ENCODE measurements around the gene BCL11A.

The BCL11A gene

DNA sequence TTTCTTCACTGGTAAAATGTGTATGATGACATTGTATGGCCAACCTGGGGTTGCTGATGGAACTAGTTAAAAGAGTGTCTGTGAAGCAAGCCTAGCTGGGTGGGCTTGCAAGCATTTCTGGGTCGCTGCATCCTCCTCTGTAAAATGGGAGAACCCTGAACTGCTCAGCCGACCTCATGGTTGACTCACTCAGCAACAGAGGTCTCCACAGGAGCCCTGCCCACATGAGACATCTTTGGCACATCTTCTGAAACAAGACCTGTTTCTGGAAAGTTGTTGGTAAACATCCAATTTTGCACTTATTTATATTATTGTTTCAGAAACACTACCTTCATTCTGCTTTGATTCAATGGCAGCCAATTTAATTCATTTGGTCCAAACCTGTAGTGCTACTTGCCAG is 52.6 kb downstream of the BCL11A start:
- Histone ChIP-seq H2AFZ (ENCODE audit: low read depth) (no peak overlapping the region), H3K9ac (no peak overlapping the region), H3K36me3 (ENCODE audit: insufficient read depth) (no peaks in the 10 kb centered on the region), H3K27ac (no peak overlapping the region), H3K79me2 (ENCODE audit: insufficient read depth, low read depth) (peaks cover 9% of the 10 kb centered on the region; the same call in 1 of the 2 replicates), H3K27me3 (ENCODE audit: insufficient read depth, low read depth) (no peaks in the 10 kb centered on the region), H3K4me3 (IDR thresholded peaks at IDR 0.05; ENCODE audit: insufficient read depth, low read depth, low read length) (no peak overlapping the region), H3K4me2 (no peak overlapping the region), H3K4me1 (ENCODE audit: low read depth, poor library complexity, severe bottlenecking) (no peaks in the 10 kb centered on the region), H4K20me1 (ENCODE audit: insufficient read depth) (no peaks in the 10 kb centered on the region)
- TF ChIP-seq, protein P1, sequence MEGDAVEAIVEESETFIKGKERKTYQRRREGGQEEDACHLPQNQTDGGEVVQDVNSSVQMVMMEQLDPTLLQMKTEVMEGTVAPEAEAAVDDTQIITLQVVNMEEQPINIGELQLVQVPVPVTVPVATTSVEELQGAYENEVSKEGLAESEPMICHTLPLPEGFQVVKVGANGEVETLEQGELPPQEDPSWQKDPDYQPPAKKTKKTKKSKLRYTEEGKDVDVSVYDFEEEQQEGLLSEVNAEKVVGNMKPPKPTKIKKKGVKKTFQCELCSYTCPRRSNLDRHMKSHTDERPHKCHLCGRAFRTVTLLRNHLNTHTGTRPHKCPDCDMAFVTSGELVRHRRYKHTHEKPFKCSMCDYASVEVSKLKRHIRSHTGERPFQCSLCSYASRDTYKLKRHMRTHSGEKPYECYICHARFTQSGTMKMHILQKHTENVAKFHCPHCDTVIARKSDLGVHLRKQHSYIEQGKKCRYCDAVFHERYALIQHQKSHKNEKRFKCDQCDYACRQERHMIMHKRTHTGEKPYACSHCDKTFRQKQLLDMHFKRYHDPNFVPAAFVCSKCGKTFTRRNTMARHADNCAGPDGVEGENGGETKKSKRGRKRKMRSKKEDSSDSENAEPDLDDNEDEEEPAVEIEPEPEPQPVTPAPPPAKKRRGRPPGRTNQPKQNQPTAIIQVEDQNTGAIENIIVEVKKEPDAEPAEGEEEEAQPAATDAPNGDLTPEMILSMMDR (conservative IDR thresholded peaks at IDR 0.05; ENCODE audit: low read depth, low read length) = no peak

DNA sequence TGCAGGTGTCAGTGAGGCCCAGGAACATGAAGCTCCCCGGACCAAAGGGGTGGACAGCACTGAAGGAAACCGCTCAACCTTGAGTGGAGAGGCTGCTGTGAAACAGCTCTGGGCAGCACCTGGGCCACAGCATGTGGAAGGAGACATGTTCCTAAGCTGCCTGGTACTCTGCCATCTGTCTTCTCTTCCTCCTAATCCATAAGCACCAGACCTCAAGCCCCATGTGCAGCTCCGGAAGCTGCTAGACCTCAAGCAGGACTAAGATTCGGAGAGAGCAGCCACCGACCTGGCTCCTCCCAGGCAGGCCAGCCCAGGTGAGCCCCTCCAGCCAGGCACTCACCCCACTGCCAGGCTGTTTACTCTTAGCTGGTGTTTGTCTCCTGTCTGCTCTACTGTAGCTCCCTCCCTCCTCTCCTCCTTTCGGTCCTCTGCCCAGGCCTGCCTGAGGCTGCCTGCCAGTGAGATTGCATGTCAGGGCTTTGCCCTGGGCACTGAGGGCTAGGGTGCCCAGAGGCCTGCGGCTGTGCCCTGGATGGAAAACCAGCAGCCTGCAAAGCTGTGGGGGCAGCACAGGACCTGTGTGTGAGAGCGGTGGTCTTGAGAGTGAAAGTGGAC is 53.7 kb downstream of the BCL11A start:
- H3K27ac ChIP-seq = no peak overlapping the region
- no peak overlapping the region for H3K4me3 ChIP-seq (IDR thresholded peaks at IDR 0.05; ENCODE audit: insufficient read depth, low read depth, low read length)
- H3K79me2 ChIP-seq (ENCODE audit: insufficient read depth, low read depth) = peaks cover 7% of the 10 kb centered on the region
- no peak overlapping the region for H3K9ac ChIP-seq
- H3K4me1 ChIP-seq (ENCODE audit: low read depth, poor library complexity, severe bottlenecking) = no peaks in the 10 kb centered on the region
- H3K36me3 ChIP-seq (ENCODE audit: insufficient read depth) = no peaks in the 10 kb centered on the region
- no peaks in the 10 kb centered on the region for H4K20me1 ChIP-seq (ENCODE audit: insufficient read depth)
- H2AFZ ChIP-seq (ENCODE audit: low read depth) = no peak overlapping the region
- TF ChIP-seq, protein P1 (conservative IDR thresholded peaks at IDR 0.05; ENCODE audit: low read depth, low read length) = no peak
- H3K4me2 ChIP-seq = no peak overlapping the region
- no peaks in the 10 kb centered on the region for H3K27me3 ChIP-seq (ENCODE audit: insufficient read depth, low read depth)

DNA sequence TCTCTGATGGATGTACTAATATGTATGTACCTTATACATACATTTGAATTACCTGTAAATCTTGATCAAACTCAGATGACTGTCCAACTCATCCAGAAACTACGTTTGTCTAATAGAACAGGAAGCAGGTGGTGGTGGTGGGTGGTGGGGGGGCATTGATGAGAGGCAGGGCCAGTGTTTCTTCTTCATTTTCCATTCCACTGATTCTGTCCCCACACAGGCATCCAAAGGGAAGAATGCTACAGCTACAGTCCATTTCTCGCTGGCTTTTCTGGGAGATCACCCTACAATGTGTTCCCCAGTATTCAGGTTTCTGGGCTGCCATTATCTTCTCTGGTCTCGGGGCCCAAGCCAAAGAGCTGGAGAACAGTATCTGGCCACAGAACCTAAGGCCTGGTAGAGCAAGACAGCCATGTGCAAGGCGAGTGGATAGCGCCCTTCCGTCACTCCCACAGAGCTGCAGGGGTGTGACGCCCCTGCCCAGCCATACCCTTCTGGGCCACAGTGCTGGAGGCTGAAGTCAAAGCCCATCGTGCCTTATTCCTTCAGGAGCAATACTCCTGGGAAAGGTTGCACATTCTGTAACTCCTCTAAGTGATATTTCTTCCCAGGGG is 54.5 kb downstream of the BCL11A start:
- H3K4me1 ChIP-seq (ENCODE audit: low read depth, poor library complexity, severe bottlenecking) = no peaks in the 10 kb centered on the region
- no peak overlapping the region for H3K9ac ChIP-seq
- H3K27ac ChIP-seq = no peak overlapping the region
- no peaks in the 10 kb centered on the region for H4K20me1 ChIP-seq (ENCODE audit: insufficient read depth)
- peaks cover 7% of the 10 kb centered on the region for H3K79me2 ChIP-seq (ENCODE audit: insufficient read depth, low read depth)
- H3K4me3 ChIP-seq (IDR thresholded peaks at IDR 0.05; ENCODE audit: insufficient read depth, low read depth, low read length) = no peak overlapping the region
- TF ChIP-seq, protein P1 (conservative IDR thresholded peaks at IDR 0.05; ENCODE audit: low read depth, low read length) = no peak
- no peaks in the 10 kb centered on the region for H3K27me3 ChIP-seq (ENCODE audit: insufficient read depth, low read depth)
- H2AFZ ChIP-seq (ENCODE audit: low read depth) = no peak overlapping the region
- no peak overlapping the region for H3K4me2 ChIP-seq
- H3K36me3 ChIP-seq (ENCODE audit: insufficient read depth) = no peaks in the 10 kb centered on the region

DNA sequence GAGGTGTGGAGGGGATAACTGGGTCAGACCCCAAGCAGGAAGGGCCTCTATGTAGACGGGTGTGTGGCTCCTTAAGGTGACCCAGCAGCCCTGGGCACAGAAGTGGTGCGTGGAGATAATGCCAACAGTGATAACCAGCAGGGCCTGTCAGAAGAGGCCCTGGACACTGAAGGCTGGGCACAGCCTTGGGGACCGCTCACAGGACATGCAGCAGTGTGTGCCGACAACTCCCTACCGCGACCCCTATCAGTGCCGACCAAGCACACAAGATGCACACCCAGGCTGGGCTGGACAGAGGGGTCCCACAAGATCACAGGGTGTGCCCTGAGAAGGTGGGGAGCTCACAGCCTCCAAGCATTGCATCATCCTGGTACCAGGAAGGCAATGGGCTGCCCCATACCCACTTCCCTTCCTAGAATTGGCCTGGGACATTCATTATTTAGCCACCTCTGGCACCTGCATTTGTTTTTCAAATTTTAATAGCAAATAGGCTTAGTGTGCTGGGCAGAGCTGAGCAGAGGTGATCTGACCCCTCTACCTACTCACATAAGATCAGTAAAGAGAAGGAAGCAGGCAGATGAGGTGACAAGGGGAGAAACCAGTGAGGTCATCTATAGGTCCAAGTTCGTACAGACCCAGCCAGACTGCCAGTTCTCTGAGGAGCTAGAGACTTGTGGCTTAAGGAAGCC is 55.2 kb downstream of the BCL11A start:
- H2AFZ ChIP-seq (ENCODE audit: low read depth) = no peak overlapping the region
- H3K79me2 ChIP-seq (ENCODE audit: insufficient read depth, low read depth) = peaks cover 7% of the 10 kb centered on the region
- TF ChIP-seq, protein P1 (conservative IDR thresholded peaks at IDR 0.05; ENCODE audit: low read depth, low read length) = no peak
- H4K20me1 ChIP-seq (ENCODE audit: insufficient read depth) = no peaks in the 10 kb centered on the region
- H3K4me2 ChIP-seq = no peak overlapping the region
- H3K27me3 ChIP-seq (ENCODE audit: insufficient read depth, low read depth) = no peaks in the 10 kb centered on the region
- no peaks in the 10 kb centered on the region for H3K4me1 ChIP-seq (ENCODE audit: low read depth, poor library complexity, severe bottlenecking)
- no peak overlapping the region for H3K9ac ChIP-seq
- no peak overlapping the region for H3K4me3 ChIP-seq (IDR thresholded peaks at IDR 0.05; ENCODE audit: insufficient read depth, low read depth, low read length)
- no peak overlapping the region for H3K27ac ChIP-seq
- H3K36me3 ChIP-seq (ENCODE audit: insufficient read depth) = no peaks in the 10 kb centered on the region

All from KMS-11 (cell line).